GM19455 (cell line): ENCODE results near the gene CRACR2B.

Experiments used
- ATAC-seq: cut with Tn5 transposase; IDR thresholded peaks from one replicate; pipeline ENCODE4 v1.9.1; 2021; ENCODE audit not compliant: unreplicated experiment

CRACR2B gene

DNA sequence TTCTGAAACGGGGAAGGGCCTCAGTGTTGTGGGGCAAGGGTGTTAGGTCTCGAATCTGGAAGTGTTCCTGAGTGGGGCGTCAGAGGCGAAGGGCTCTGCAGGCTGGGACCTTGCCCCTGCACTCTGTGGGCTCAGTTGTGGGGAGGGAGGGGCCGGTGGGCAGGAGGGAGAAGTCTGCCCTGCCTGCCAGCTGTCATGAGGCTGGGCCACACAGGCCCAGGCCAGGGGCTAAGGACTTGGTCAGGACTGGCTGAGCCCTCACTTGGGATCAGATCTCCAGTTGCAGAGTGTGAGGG is at the start of gene CRACR2B:
CRACR2B (plus strand) TSS at position 23 of the 296 bp plus-strand sequence. CDS start 689 bp downstream, outside the sequence.
- no peak for ATAC-seq

DNA sequence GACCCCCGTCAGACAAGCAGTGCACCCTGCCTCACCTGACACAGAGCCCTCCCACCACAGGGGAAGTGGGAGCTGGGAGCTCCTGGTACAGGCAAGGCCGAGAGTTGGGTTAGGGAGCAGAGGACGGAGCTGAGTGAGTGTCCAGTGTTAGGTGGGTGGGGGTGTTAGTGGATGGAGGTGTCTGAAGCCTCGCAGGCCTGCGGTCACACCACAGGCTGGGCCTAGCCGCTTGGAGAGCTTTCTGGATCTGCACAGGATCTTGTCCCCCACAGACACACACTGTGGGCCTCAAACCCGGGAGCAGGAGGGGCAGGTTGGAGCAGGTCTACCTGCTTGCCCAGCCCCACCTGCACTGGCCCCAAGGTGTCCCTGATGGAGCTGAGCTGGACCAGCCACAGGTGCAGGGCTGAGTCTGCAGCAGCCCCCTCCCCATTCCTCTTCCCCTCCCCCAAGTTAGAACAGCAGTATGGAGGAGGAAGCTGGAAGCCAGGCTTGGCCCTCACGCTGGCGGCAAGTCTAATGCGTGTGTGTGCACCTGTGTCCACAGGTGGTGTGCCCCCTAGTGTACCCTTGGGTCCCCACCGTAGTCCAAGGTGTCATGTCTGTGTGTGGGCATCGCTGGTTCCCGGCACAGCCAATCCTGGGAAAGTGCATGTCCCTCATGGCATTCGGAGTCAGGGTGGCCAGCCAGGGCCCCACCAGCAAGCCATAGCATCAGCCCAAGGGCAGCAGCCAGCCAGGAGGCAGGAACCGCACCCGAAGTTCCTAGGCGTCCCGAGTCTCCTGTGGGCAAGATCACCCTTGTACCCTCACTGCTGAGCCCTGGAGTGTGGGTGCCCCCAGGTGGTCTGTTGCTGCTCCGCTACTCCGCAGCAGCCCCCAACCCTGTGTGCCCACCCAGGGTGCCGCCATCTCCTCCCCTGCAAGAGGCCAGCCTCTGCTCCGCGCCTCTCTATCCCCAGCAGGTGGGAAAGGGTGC is 48.5 kb upstream of the CRACR2B start:
- no peak for ATAC-seq

GRCh38 chr11:779955-780532 is 47.7 kb upstream of the CRACR2B start:
- ATAC-seq, result no peak

DNA sequence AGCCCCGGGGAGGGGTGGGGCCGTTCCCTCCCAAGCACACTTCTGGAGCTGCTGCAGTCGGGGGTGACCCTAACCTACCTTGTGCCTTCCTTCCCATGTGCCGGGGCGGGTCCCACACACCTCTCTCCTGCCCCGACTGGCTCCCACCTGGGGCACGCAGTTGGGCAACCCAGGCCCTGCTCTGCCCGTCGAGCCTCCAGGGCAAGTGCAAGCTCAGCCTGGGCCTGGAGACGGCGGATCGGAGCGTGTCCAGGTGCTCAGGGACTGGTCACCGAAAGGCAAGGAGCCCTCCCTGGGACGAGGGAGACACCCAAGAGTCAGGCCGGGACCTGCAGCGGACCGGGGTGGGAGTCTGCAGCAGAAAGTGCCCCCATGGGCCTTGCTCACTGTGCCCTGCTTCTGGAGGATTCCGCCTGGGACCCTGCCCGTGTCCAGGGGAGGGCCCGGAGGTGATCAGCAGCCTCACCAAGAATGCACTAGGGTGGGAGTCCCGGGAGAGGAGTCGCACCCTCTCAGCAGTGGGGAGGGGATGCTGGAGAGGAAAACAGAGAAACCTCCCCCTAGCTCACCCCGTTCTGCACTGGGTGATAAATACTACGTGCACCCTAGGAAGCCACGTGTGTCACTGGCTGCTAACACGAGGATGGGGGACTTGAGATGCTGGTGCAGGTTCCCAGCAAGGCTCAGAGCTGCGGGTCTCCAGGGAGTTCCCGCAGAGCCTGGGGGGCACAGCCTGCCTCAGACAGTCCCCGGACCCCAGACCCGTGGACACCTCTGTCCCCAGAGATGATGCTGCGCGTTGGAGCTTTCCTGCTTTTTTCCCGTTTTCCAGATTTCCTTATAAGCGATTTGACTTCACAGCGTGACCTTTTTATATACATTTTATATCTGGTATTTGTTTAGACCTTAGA is 45.2 kb upstream of the CRACR2B start:
- ATAC-seq, result no peak

GRCh38 chr11:783581-784015 is 44.1 kb upstream of the CRACR2B start:
- no peak for ATAC-seq

DNA sequence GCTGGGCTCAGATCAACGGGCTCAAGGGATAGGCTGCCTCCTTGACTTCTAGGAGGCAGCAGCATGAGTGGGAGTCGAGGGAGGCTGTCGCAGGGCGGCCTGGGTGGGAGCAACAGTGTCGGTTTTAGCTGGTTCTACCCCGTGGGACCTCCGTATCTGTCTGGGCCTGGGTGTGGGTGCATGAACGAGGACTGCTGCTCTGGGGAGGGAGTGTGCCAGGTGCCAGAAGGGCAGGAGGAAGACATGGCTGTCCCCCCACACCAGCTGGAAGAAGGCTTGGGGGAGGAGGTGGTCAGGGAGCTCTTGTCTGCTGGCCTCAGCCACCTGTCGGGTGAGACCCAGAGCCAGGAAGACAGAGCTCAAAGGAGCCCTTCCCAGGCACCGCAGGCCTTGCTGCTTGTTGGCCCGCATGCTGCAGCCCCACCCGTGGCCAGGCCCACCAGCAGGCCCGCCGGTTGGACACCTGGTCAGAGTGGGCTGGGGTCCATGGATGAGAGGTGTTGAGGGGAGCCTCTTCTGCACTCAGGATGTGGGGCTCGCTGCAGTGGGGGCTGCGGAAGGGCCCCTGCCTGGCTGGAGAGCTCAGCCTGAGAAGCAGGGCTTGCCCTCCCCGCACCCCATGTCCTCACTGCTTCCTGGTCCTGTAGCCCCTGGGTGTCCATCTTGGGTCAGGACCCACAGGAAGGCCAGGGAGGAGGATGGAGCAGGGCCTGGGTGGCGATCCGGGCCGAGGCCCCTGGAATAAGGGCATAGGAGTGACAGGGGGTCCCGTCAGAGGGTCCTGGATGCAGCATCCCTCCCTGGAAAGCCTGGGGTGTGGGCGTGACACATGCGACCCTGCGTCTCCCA is 41.3 kb upstream of the CRACR2B start:
- no peak for ATAC-seq

- no peak for ATAC-seq
Observed at GRCh38 chr11:787084-787675, 40.5 kb upstream of the CRACR2B start.

GRCh38 chr11:788009-788640 is 39.6 kb upstream of the CRACR2B start:
- ATAC-seq, result no peak

- no peak for ATAC-seq
Observed at GRCh38 chr11:788953-789940, 38.5 kb upstream of the CRACR2B start.

- no peak for ATAC-seq
Observed at GRCh38 chr11:789943-790342, 37.8 kb upstream of the CRACR2B start, which contains the start of gene CEND1. Gene CEND1 (minus strand): TSS chr11:790090. CDS start chr11:788576, 1,514 bp downstream.

- no peak for ATAC-seq
Observed at GRCh38 chr11:790721-791564, 36.8 kb upstream of the CRACR2B start.

DNA sequence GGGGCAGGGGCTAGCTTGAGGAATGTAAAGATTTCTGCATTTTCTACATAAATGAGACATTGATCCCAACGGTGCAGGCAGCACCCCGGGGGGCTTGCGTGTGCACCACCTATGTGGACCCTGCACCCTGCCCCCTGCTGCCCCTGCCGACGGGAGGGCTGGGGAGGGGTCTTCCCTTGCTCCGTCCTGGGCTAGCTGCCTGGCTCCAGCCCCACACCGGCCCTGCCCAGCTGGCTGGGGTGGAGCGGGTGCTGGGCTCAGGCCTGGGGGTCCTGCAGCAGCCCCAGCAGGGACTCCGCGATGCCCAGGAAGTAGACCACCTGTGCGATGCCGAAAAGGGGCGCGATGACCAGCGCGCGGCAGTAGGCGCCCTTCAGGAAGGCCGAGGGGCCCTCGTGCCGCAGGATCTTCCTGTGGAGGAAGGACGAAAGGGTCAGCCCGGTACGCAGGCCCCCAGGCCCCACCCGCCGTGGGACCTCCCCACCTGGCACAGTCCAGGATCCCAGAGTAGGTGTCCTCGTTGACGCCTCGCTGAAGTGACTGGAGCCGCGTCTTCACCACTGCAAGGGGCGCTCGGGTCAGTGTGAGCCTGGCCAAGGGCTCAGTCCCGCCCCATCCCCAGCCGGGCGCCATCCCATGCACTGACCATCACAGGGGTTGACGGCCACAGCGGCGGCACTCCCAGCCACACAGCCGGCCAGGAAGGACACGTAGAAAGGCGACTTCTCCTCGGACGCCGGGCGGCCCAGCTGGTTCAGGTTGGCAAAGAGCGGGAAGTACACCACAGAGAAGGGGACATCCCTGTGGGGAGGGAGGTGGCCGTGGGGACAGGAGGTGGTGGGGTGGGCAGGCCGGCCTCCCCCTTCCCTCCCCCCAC is 35.8 kb upstream of the CRACR2B start:
- ATAC-seq, result no peak

- no peak for ATAC-seq
Observed at GRCh38 chr11:792535-792821, 35.2 kb upstream of the CRACR2B start.

DNA sequence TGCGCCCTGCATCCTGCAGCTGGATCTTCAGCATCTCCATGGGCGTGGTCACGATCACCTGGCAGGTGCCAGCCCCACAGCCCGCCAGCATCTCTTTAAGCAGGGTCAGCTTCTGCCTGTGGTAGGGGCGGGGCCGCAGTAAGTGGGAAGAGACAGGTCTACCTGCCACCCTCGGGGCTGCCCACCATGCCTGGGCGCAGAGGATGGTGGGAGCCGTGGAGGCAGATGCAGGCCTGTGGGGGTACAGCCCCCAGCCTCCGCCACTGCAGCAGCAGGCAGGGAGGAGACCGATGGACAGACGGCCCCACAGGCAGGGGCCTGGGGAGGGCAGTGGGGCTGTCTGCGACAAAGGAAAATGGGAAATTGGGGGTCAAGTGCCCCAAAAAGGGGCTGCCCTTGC is 34.8 kb upstream of the CRACR2B start:
- ATAC-seq, result no peak

- ATAC-seq, result no peak
Observed at GRCh38 chr11:793556-793955, 34.2 kb upstream of the CRACR2B start.

DNA sequence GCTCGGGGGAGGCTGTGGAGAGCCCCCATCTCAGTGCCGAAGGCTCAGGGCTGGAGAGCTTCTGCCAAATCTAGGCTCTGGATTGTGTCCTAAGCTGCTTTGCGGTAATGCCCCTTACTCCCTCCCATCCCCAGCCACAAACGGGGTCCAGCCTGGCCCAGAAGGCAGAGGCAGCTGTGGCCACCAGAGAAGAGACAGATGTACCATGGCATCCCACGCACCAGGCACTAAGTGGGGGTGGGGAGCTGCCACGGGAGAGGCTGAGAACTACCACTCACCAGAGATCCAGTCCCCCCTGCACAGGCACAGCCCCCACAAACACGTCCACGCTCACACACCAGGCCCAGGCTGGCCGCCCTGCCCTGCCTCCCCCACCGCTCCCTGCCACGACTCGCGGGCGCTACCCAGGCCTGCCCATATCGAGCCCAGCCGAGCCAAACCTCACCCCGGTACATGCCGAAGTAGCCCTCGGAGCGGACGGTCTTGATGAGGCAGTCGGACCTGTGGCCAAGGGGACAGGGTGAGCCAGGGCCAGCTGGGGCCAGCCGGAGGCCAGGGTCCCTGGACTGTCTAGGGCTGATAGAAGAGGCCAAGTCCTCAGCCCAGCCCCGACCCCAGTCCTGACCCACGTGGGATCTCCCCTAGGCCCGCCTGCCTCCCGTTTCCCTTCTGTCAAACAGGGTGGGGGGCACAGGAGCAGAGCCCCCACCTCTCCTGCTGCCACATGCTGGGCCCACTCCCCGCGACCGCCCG is 33.5 kb upstream of the CRACR2B start:
- no peak for ATAC-seq
